Mesenchymal stem cell (in vitro differentiated cells and primary cell): ENCODE measurements around the gene CFAP126.

Experiments used
- DNase-seq: peaks from one replicate; pipeline ENCODE4 v3.0.0-alpha.2; 2013
- H2AFZ ChIP-seq: one replicate; pipeline ENCODE4 v1.6.1; 2013; ENCODE audit warnings: low read depth, mild to moderate bottlenecking, control low read depth, inconsistent platforms, low read length, moderate library complexity
- H2AK5ac ChIP-seq: 2 replicates; pipeline ENCODE4 v1.6.1; 2013; ENCODE audit warnings: low read length, moderate library complexity, mild to moderate bottlenecking, inconsistent platforms; ENCODE audit not compliant: severe bottlenecking
- H2BK120ac ChIP-seq: one replicate; pipeline ENCODE4 v1.6.1; 2013; ENCODE audit warnings: low read depth, mild to moderate bottlenecking, inconsistent platforms, low read length, moderate library complexity
- H2BK12ac ChIP-seq, 2 experiments: one replicate each; pipeline ENCODE4 v1.6.1; 2013; ENCODE audit warnings: inconsistent platforms in 2 of 2, low read length in 2 of 2, mild to moderate bottlenecking in 2 of 2, moderate library complexity in 2 of 2, control low read depth in 1 of 2
- H2BK15ac ChIP-seq: one replicate; pipeline ENCODE4 v1.6.1; 2013; ENCODE audit warnings: mild to moderate bottlenecking, low read depth, inconsistent platforms; ENCODE audit not compliant: poor library complexity, severe bottlenecking
- H2BK5ac ChIP-seq: 2 replicates; pipeline ENCODE4 v1.6.1; 2013; ENCODE audit warnings: low read depth, mild to moderate bottlenecking, low read length, control low read depth, inconsistent platforms; ENCODE audit not compliant: poor library complexity, severe bottlenecking
- H3K14ac ChIP-seq, 2 experiments: one replicate each; pipeline ENCODE4 v1.6.1; 2013; ENCODE audit warnings: inconsistent platforms in 2 of 2, low read length in 2 of 2, control low read depth in 1 of 2, mild to moderate bottlenecking in 1 of 2, moderate library complexity in 1 of 2
- H3K18ac ChIP-seq, 2 experiments: one replicate each; pipeline ENCODE4 v1.6.1; 2013; ENCODE audit warnings: inconsistent platforms in 2 of 2, low read length in 2 of 2, control low read depth in 1 of 2, low read depth in 1 of 2, mild to moderate bottlenecking in 1 of 2
- H3K23ac ChIP-seq, 2 experiments: one replicate each; pipeline ENCODE4 v1.6.1; 2013; ENCODE audit warnings: inconsistent platforms in 2 of 2, low read length in 2 of 2, mild to moderate bottlenecking in 2 of 2, moderate library complexity in 2 of 2, control low read depth in 1 of 2
- H3K27ac ChIP-seq: 2 replicates; pipeline ENCODE4 v1.5.1; 2013; ENCODE audit warnings: mild to moderate bottlenecking, moderate library complexity, low read length, control low read depth, inconsistent platforms; ENCODE audit not compliant: poor library complexity, severe bottlenecking
- H3K27me3 ChIP-seq, 2 experiments: 2 replicates each; pipeline versions ENCODE4 v1.6.1 to v1.7.0; 2013; ENCODE audit warnings: low read length in 2 of 2, mild to moderate bottlenecking in 2 of 2, moderate library complexity in 2 of 2, control low read depth in 1 of 2, inconsistent platforms in 1 of 2; ENCODE audit not compliant: control insufficient read depth in 1 of 2, insufficient read depth in 1 of 2
- H3K36me3 ChIP-seq, 2 experiments: 2 replicates each; pipeline versions ENCODE4 v1.6.1 to v1.7.0; 2013; ENCODE audit warnings: low read length in 2 of 2, control low read depth in 1 of 2, inconsistent platforms in 1 of 2, low read depth in 1 of 2, mild to moderate bottlenecking in 1 of 2; ENCODE audit not compliant: insufficient read depth in 2 of 2, control insufficient read depth in 1 of 2
- H3K4ac ChIP-seq, 2 experiments: one replicate each; pipeline ENCODE4 v1.6.1; 2013; ENCODE audit warnings: inconsistent platforms in 2 of 2, low read length in 2 of 2, mild to moderate bottlenecking in 2 of 2, moderate library complexity in 2 of 2, control low read depth in 1 of 2, low read depth in 1 of 2
- H3K4me1 ChIP-seq: 2 replicates; pipeline ENCODE4 v1.6.1; 2013; ENCODE audit warnings: low read depth, low read length, control low read depth; ENCODE audit not compliant: control insufficient read depth, insufficient read depth
- H3K4me2 ChIP-seq: 2 replicates; pipeline ENCODE4 v1.6.1; 2013; ENCODE audit warnings: low read length, mild to moderate bottlenecking, inconsistent platforms; ENCODE audit not compliant: poor library complexity, severe bottlenecking
- H3K4me3 ChIP-seq, 2 experiments: 2 replicates each; pipeline versions ENCODE4 v1.5.1 to v1.7.0; 2013; ENCODE audit warnings: low read length in 2 of 2, mild to moderate bottlenecking in 2 of 2, control low read depth in 1 of 2, low read depth in 1 of 2; ENCODE audit not compliant: insufficient read depth in 1 of 2
- H3K79me1 ChIP-seq: replicated peaks from 2 replicates; pipeline ENCODE4 v1.6.1; 2013; ENCODE audit warnings: mild to moderate bottlenecking, control low read depth, low read length, inconsistent platforms; ENCODE audit not compliant: poor library complexity, severe bottlenecking
- H3K9ac ChIP-seq: 2 replicates; pipeline ENCODE4 v1.7.0; 2013; ENCODE audit warnings: mild to moderate bottlenecking, low read length, moderate library complexity
- H3K9me3 ChIP-seq: 2 replicates; pipeline ENCODE4 v1.7.0; 2013; ENCODE audit warnings: mild to moderate bottlenecking, low read length; ENCODE audit not compliant: control insufficient read depth
- H4K8ac ChIP-seq: one replicate; pipeline ENCODE4 v1.6.1; 2013; ENCODE audit warnings: inconsistent platforms, mild to moderate bottlenecking, low read length, moderate library complexity
- H4K91ac ChIP-seq: one replicate; pipeline ENCODE4 v1.6.1; 2013; ENCODE audit warnings: mild to moderate bottlenecking, low read length, inconsistent platforms
- WGBS: methylation state at CpG from one replicate; pipeline ENCODE4 v1.1.7; 2013; ENCODE audit warnings: mixed read lengths; 5-methylcytosine and 5-hydroxymethylcytosine counted together

The CFAP126 gene

DNA sequence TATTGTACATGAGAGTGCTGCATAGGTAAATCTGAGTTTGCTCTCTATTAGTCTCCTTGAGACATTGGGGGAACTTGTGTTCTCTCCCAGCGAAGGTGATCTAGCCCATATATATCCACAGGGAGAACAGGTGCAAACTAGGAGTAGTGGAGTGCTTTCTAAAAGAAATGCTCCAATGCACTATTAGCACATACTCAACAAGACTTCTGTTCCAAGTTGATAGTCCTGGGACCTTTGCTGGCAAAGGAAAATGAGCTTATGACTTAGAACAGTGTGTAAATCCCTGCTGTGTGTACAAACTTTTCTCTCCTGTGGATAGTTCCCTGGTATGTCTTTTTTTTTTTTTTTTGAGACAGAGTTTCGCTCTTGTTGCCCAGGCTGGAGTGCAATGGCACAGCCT, 25.5 kb downstream of the CFAP126 start:
- Histone ChIP-seq H2BK15ac (no peak overlapping the region), H2BK5ac (no peak overlapping the region)

DNA sequence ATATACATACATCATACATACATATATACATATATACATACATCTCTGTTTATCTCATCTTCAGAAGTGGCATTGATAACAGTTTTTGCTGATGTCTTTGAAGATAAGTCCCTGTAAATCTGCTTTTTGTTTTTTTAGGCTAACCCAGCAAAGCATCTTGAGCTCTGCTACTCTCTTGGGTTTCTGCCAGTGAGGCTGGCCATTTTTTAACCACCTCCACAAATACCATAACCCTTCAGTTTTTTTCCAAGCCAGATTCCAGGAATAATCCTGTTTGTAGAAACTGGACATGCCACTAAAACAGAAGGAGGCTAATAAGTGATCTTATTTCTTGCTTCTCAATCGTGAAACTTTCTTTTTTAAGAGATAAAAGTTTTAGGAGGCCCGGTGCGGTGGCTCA, 31.9 kb downstream of the CFAP126 start:
- Histone ChIP-seq H3K9me3 (no peaks in the 10 kb centered on the region), H3K27ac (peak overlapping the region; percentile 60), H3K27me3 (no peaks in the 10 kb centered on the region), H2AFZ (no peak overlapping the region), H3K4me3 (no peak overlapping the region), H2BK5ac (no peak overlapping the region), H3K14ac (no peak overlapping the region), H3K79me1 (peaks cover 14% of the 10 kb centered on the region), H3K4ac (no peak overlapping the region), H3K18ac (no peak overlapping the region), H4K91ac (no peak overlapping the region), H2BK15ac (no peak overlapping the region), H2BK120ac (no peak overlapping the region), H3K9ac (no peak overlapping the region), H3K4me2 (no peak overlapping the region), H3K23ac (no peak overlapping the region), H4K8ac (no peak overlapping the region), H3K4me1 (no peaks in the 10 kb centered on the region), H2BK12ac (no peak overlapping the region), H3K36me3 (peaks cover 33 to 76% of the 10 kb centered on the region in 2 experiments), H2AK5ac (no peak overlapping the region)
- DNase-seq, result no peak
- WGBS, result 99% methylated on average over 3 of the region's 3 CpGs

More for the DNA sequence above, 25.5 kb downstream of the CFAP126 start:
- Histone ChIP-seq H3K23ac (no peak overlapping the region), H4K91ac (no peak overlapping the region), H3K9me3 (no peaks in the 10 kb centered on the region), H2BK12ac (no peak overlapping the region), H3K4me1 (no peaks in the 10 kb centered on the region), H3K9ac (no peak overlapping the region), H3K4ac (no peak overlapping the region), H3K27me3 (no peaks in the 10 kb centered on the region), H3K27ac (no peak overlapping the region), H2AFZ (no peak overlapping the region), H3K18ac (no peak overlapping the region), H3K79me1 (peaks cover 22% of the 10 kb centered on the region), H3K14ac (no peak overlapping the region), H4K8ac (no peak overlapping the region), H3K36me3 (peaks cover 26 to 66% of the 10 kb centered on the region in 2 experiments), H2AK5ac (no peak overlapping the region), H2BK120ac (no peak overlapping the region), H3K4me3 (no peak overlapping the region), H3K4me2 (no peak overlapping the region)
- DNase-seq, result no peak
- WGBS, result no CpG with 5 or more reads among the region's 2 CpGs

GRCh38 chr1:161333166-161333565, 34.5 kb downstream of the CFAP126 start:
- H3K14ac ChIP-seq, result no peak overlapping the region
- H2BK15ac ChIP-seq, result no peak overlapping the region
- no peak overlapping the region for H2AK5ac ChIP-seq
- H3K4ac ChIP-seq, result no peak overlapping the region
- no peak overlapping the region for H2BK120ac ChIP-seq
- H3K79me1 ChIP-seq, result peaks cover 13% of the 10 kb centered on the region
- no peak for DNase-seq
- no peaks in the 10 kb centered on the region for H3K4me1 ChIP-seq
- H3K27me3 ChIP-seq, result no peaks in the 10 kb centered on the region
- no peak overlapping the region for H3K27ac ChIP-seq
- no peak overlapping the region for H3K9ac ChIP-seq
- H2BK5ac ChIP-seq, result no peak overlapping the region
- H3K9me3 ChIP-seq, result no peaks in the 10 kb centered on the region
- no peak overlapping the region for H3K4me2 ChIP-seq
- no peak overlapping the region for H4K8ac ChIP-seq
- no peak overlapping the region for H3K4me3 ChIP-seq
- WGBS, result over 99% methylated on average over 7 of the region's 9 CpGs
- H3K23ac ChIP-seq, result no peak overlapping the region
- H3K36me3 ChIP-seq, result peaks cover 28 to 94% of the 10 kb centered on the region in 2 experiments
- H2BK12ac ChIP-seq, result no peak overlapping the region
- H3K18ac ChIP-seq, result no peak overlapping the region
- H4K91ac ChIP-seq, result no peak overlapping the region
- H2AFZ ChIP-seq, result no peak overlapping the region

DNA sequence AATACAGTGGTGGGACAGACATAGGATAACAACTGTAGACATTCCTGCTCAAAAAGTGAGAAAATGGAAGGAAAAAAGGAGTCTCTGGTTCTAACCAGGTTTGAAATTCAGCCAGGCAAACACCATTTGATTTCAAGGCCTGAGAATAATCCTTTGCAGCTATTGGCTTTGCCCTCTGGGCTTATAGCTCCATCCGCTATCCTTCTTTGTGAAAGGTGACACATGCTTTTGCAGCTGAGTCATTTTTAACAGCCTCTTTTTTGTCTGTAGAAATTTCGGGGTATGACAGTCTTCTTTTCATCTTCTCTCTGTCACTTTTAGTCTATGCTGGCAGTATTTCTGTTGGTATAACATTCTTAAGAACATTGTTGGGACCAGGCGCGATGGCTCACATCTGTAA, 37.3 kb downstream of the CFAP126 start:
- Histone ChIP-seq H3K9me3 (no peaks in the 10 kb centered on the region), H3K18ac (no peak overlapping the region), H3K36me3 (peaks cover 34 to 86% of the 10 kb centered on the region in 2 experiments), H3K27me3 (no peaks in the 10 kb centered on the region), H3K4me3 (no peak overlapping the region), H2BK12ac (no peak overlapping the region), H2BK15ac (no peak overlapping the region), H2BK120ac (no peak overlapping the region), H3K4ac (no peak overlapping the region), H4K91ac (no peak overlapping the region), H3K4me2 (no peak overlapping the region), H2BK5ac (no peak overlapping the region), H3K27ac (no peak overlapping the region), H3K9ac (no peak overlapping the region), H2AK5ac (no peak overlapping the region), H3K14ac (no peak overlapping the region), H3K4me1 (no peaks in the 10 kb centered on the region), H2AFZ (no peak overlapping the region), H4K8ac (no peak overlapping the region), H3K79me1 (peaks cover 17% of the 10 kb centered on the region), H3K23ac (no peak overlapping the region)
- DNase-seq, result no peak
- 99% methylated on average over 4 of the region's 4 CpGs for WGBS
